ENCODE measurements around the gene NUP93. TPM values are rescaled to one million over a fixed set of nuclear protein-coding genes. Genes with fewer than 3 reads are reported as not detected.

The NUP93 gene
- polyA plus RNA-seq, 2 of the 4 experiments (the other 2 are of a cell fraction) = 87.3 to 91.4 TPM

- TF ChIP-seq NR3C1 (IDR thresholded peaks at IDR 0.05) (no peak), GATA3 (IDR thresholded peaks at IDR 0.05; ENCODE audit: borderline replicate concordance) (no peak), CHD2 (IDR thresholded peaks at IDR 0.05; ENCODE audit: low read length, partially characterized antibody) (no peak), PBX3 (IDR thresholded peaks at IDR 0.05) (no peak)
- ChIA-PET POLR2A (interaction anchor here (0.7 kb wide), 1 partner anchor 51 kb away, joined by 4 read pairs; no protein-coding TSS in a partner anchor), CTCF (interaction anchor here (1.1 to 1.6 kb wide), 3 partner anchors 22 to 54 kb away, joined by 3 to 5 read pairs (median 4); no protein-coding TSS in a partner anchor)
- Histone ChIP-seq H3K9me3 (no peaks in the 10 kb centered on the region), H3K27ac (no peak overlapping the region), H3K4me3 (no peak overlapping the region), H3K4me2 (no peak overlapping the region), H3K4me1 (peaks cover 17% of the 10 kb centered on the region; the same call in 1 of the 3 replicates)
- ATAC-seq (no peak), FAIRE-seq (no peak), DNase-seq (ENCODE audit: low read depth in 1 of 2, low spot score in 1 of 2) (no peak)
- 43% methylated on average over 1 of the region's 1 CpG for WGBS (ENCODE audit: missing lambda C conversion rate)
Observed at GRCh38 chr16:56728027-56728426, 1.9 kb upstream of the NUP93 start.

GRCh38 chr16:56728980-56729734, 772 bp upstream of the NUP93 start:
- Histone ChIP-seq H3K4me1 (peaks cover 17% of the 10 kb centered on the region; the same call in 1 of the 3 replicates), H3K27ac (peak overlapping the region; percentile 83 to 90), H3K9me3 (no peaks in the 10 kb centered on the region), H3K4me3 (peak overlapping the region; percentile 97), H3K4me2 (peak overlapping the region; percentile 97)
- ChIA-PET POLR2A (interaction anchor here (0.6 to 1.1 kb wide), 3 partner anchors 20 to 203 kb away, joined by 5 to 6 read pairs (median 5); partner anchors contain the start of gene HERPUD1), CTCF (interaction anchor here (0.6 to 1.6 kb wide), 5 partner anchors 21 to 125 kb away, joined by 3 to 5 read pairs (median 3); no protein-coding TSS in a partner anchor)
- TF ChIP-seq MAFK (IDR thresholded peaks at IDR 0.05; ENCODE audit: partially characterized antibody) = no peak
- no peak for TF ChIP-seq NR3C1 (IDR thresholded peaks at IDR 0.05)
- TF ChIP-seq HOXB5 (CRISPR knock-in tag; IDR thresholded peaks at IDR 0.05) = no peak
- no peak for TF ChIP-seq PBX3 (IDR thresholded peaks at IDR 0.05)
- TF ChIP-seq RNF2 (IDR thresholded peaks at IDR 0.05; ENCODE audit: borderline replicate concordance, low read depth) = no peak
- TF ChIP-seq FOSL2 (IDR thresholded peaks at IDR 0.05) = no peak
- TF ChIP-seq FOSL2 (CRISPR knock-in tag; IDR thresholded peaks at IDR 0.05) = no peak
- TF ChIP-seq KDM1A (IDR thresholded peaks at IDR 0.05; ENCODE audit: low read depth) = no peak
- TF ChIP-seq CHD4 (IDR thresholded peaks at IDR 0.05; ENCODE audit: borderline replicate concordance) = no peak
- no peak for TF ChIP-seq EHF (CRISPR knock-in tag; IDR thresholded peaks at IDR 0.05)
- TF ChIP-seq RFX5 (IDR thresholded peaks at IDR 0.05) = no peak
- no peak for TF ChIP-seq RCOR1 (IDR thresholded peaks at IDR 0.05; ENCODE audit: low read depth, low read length)
- no peak for TF ChIP-seq HDAC2 (IDR thresholded peaks at IDR 0.05)
- no peak for TF ChIP-seq HMGXB4 (CRISPR knock-in tag; IDR thresholded peaks at IDR 0.05; ENCODE audit: borderline replicate concordance)
- TF ChIP-seq ZSCAN20 (CRISPR knock-in tag; IDR thresholded peaks at IDR 0.05) = no peak
- no peak for TF ChIP-seq SMC3 (IDR thresholded peaks at IDR 0.05)
- no peak for TF ChIP-seq TFCP2L1 (CRISPR knock-in tag; IDR thresholded peaks at IDR 0.05)
- DNase-seq (ENCODE audit: low read depth in 1 of 2, low spot score in 1 of 2) = no peak
- FAIRE-seq = no peak
- WGBS (ENCODE audit: missing lambda C conversion rate) = 74% methylated on average over 8 of the region's 8 CpGs
- peak; percentile 36 to 51 for ATAC-seq

GRCh38 chr16:56732366-56732765, 2.4 kb downstream of the NUP93 start:
- Histone ChIP-seq H3K4me3 (no peak overlapping the region), H3K4me1 (peaks cover 25% of the 10 kb centered on the region; the same call in 1 of the 3 replicates), H3K27ac (no peak overlapping the region), H3K4me2 (no peak overlapping the region), H3K9me3 (no peaks in the 10 kb centered on the region)
- WGBS (ENCODE audit: missing lambda C conversion rate) = 79% methylated on average over 2 of the region's 2 CpGs
- ChIA-PET CTCF (no interaction called here), POLR2A (no interaction called here)
- TF ChIP-seq EP300 (IDR thresholded peaks at IDR 0.05) (no peak), GATA3 (IDR thresholded peaks at IDR 0.05; ENCODE audit: borderline replicate concordance) (no peak)
- TF ChIP-seq, protein P1, sequence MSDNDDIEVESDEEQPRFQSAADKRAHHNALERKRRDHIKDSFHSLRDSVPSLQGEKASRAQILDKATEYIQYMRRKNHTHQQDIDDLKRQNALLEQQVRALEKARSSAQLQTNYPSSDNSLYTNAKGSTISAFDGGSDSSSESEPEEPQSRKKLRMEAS (IDR thresholded peaks at IDR 0.05) = no peak
- FAIRE-seq (no peak), ATAC-seq (no peak), DNase-seq (ENCODE audit: low read depth in 1 of 2, low spot score in 1 of 2) (no peak)
